HAP-1 (cell line): Measurements from ENCODE around the gene HPSE2.
A peak's percentile ranks its signal among the peaks of the same experiment; 100 is the strongest.
"Not testable (repeated sequence)": the region's sequence is repeated elsewhere in the genome, so short reads cannot be mapped to it uniquely, and the experiment has no call there.

Source experiments
- DNase-seq, 2 experiments: peaks; one replicate each; pipeline ENCODE4 v3.0.0-alpha.2; 2016 to 2020; ENCODE audit warnings: low spot score in 2 of 2
- H3K27me3 ChIP-seq: fragments of 250-450 bp; sonication (Bioruptor Pico); 2 replicates; pipeline ENCODE4 v1.5.1; 2020; ENCODE audit warnings: low read depth, mild to moderate bottlenecking, moderate library complexity
- H3K36me3 ChIP-seq: fragments of 250-450 bp; sonication (Bioruptor Pico); replicated peaks from 2 replicates; pipeline ENCODE4 v1.5.1; 2020; ENCODE audit warnings: mild to moderate bottlenecking
- H3K4me1 ChIP-seq: fragments of 250-450 bp; sonication (Bioruptor Pico); 2 replicates; pipeline ENCODE4 v1.5.1; 2020; ENCODE audit warnings: mild to moderate bottlenecking
- H3K4me3 ChIP-seq: fragments of 250-450 bp; sonication (Bioruptor Pico); 2 replicates; pipeline ENCODE4 v1.5.1; 2020; ENCODE audit warnings: mild to moderate bottlenecking, moderate library complexity
- H3K9me3 ChIP-seq: fragments of 250-450 bp; sonication (Bioruptor Pico); 2 replicates; pipeline ENCODE4 v1.5.1; 2020; ENCODE audit warnings: mild to moderate bottlenecking, moderate library complexity
- in situ Hi-C: fragments of 300-500 bp; cut with MboI; formaldehyde crosslinking; loops from 3 replicates; pipeline ENCODE4 v1.14.3; 2020; ENCODE audit warnings: low sequenced_read_pairs, inconsistent platforms, mixed read lengths

The HPSE2 gene

DNA sequence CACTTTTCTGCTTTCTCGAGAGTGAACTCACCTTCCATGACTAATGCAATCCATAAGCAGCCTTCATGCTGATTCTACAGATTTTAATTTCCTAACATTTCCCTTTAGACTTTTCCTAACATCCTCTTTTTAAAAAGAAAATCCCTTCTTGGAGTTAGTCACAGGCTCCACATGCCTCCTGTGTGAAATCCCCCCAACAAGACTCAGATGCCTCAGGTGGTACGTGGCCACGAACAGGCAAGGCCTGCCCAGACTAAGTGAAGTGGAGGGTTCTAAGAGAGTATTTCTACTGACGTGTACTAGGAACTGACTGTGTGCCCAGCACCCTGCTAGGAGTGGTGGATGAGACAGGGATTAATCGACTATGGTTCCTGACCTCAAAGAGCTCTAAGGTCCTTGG lies 663.1 kb downstream of the HPSE2 start:
- H3K36me3 ChIP-seq, result no peaks in the 10 kb centered on the region
- no peaks in the 10 kb centered on the region for H3K9me3 ChIP-seq
- in situ Hi-C loops, result no loop called here
- DNase-seq, result no peak
- no peaks in the 10 kb centered on the region for H3K4me1 ChIP-seq
- no peaks in the 10 kb centered on the region; the same call in 1 of the 2 replicates for H3K27me3 ChIP-seq
- H3K4me3 ChIP-seq, result no peak overlapping the region

DNA sequence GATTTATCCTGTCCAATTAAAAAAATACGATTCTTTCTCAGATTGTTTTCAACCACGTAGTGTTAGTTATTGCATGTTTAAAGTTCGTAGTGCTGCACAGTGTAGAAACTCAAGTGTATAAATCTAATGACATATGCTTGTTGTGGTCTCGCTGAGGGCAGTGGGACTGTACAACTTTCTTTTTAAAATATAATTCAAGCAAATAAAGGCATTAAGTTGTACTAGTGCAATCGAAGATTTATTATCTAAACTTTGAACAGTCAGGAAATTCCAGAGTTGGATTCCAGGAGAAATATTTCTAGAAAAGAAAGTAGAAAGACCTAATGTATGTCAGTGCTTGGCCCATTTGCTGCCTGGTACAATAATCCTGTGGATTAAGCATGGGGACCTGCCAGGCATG lies 664.8 kb downstream of the HPSE2 start:
- no peaks in the 10 kb centered on the region for H3K4me1 ChIP-seq
- in situ Hi-C loops, result no loop called here
- DNase-seq, result no peak
- no peaks in the 10 kb centered on the region; the same call in 1 of the 2 replicates for H3K27me3 ChIP-seq
- H3K36me3 ChIP-seq, result no peaks in the 10 kb centered on the region
- H3K4me3 ChIP-seq, result no peak overlapping the region
- H3K9me3 ChIP-seq, result no peaks in the 10 kb centered on the region

DNA sequence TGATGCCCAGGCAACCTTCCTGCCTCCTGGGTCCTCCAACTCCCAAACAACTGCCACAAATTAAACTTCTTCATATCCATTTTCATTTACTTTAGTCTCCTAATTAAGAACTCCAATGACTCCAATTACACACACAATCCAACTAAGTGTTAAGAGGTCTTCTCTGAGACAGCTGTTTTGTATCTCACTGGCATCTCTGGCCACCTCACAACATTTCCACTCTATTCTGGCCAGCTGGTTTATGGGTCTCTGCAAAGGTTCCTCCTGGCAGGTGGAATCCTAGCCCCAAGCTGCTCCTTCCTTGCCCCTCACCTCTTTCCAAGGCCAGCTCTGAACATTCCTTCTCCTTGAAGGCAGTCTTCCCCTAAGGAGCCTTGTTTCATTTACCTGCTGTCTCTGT lies 665.8 kb downstream of the HPSE2 start:
- Histone ChIP-seq H3K27me3 (no peaks in the 10 kb centered on the region; the same call in 1 of the 2 replicates), H3K36me3 (no peaks in the 10 kb centered on the region), H3K9me3 (no peaks in the 10 kb centered on the region), H3K4me1 (no peaks in the 10 kb centered on the region), H3K4me3 (no peak overlapping the region)
- in situ Hi-C loops, result no loop called here
- no peak for DNase-seq

DNA sequence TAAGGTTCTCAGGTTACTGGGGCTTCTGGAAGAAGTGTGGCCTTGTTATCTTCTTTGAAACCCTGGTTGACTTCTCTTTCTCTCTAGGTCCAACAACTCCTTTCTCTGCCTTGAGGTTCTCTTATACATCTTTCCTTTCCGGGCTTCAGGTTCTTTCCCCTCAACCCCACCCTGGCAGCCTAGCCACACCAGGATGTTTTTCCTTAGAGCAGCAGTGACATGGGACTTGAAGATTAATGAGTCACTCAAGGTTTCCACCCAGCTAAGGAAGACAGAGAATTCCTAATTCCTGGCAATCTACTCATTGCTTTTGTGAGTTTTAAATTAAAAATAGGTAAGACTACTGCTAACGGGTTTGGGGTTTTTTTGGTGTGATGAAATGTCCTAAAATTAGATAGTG lies 667.1 kb downstream of the HPSE2 start:
- no peaks in the 10 kb centered on the region for H3K4me1 ChIP-seq
- H3K4me3 ChIP-seq, result no peak overlapping the region
- DNase-seq, result no peak
- H3K27me3 ChIP-seq, result no peaks in the 10 kb centered on the region; the same call in 1 of the 2 replicates
- no peaks in the 10 kb centered on the region for H3K9me3 ChIP-seq
- in situ Hi-C loops, result no loop called here
- no peaks in the 10 kb centered on the region for H3K36me3 ChIP-seq

DNA sequence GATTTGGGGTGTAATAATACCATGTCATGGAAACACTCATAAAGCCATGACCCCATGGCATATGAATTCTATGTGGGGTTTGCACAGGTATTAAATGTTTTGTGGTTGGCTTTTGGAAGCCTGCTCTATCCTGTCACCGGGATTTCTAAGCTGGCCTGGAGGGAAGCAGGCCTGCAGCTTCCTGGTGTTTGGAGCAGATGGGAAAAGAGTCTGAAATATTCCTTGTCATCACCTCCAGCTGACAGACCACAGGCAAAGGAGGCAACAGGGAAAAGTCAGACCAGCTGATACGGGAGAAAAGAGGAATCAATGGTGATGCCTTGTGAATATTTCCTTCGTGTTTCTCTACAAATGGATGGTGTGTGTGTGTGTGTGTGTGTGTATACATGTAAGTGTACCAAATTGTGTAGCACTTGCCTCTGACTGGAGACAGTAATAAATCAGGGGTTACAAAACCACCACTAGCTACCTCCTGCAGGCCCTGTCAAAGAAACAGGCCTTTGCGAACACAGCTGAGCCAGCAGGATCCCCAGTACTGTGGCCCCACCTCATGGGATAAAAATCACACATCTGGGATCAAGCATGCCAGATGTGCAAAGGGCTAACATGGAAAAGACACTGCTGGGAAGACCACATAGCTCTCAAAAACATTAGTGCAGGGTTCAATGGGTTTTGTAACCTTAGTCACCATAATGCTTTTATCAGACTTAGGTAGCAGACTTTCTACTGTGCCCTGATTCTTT lies 668.1 kb downstream of the HPSE2 start:
- no peak for DNase-seq
- H3K4me1 ChIP-seq, result no peaks in the 10 kb centered on the region
- no peaks in the 10 kb centered on the region for H3K9me3 ChIP-seq
- no peaks in the 10 kb centered on the region for H3K36me3 ChIP-seq
- in situ Hi-C loops, result no loop called here
- no peak overlapping the region for H3K4me3 ChIP-seq
- no peaks in the 10 kb centered on the region; the same call in 1 of the 2 replicates for H3K27me3 ChIP-seq

DNA sequence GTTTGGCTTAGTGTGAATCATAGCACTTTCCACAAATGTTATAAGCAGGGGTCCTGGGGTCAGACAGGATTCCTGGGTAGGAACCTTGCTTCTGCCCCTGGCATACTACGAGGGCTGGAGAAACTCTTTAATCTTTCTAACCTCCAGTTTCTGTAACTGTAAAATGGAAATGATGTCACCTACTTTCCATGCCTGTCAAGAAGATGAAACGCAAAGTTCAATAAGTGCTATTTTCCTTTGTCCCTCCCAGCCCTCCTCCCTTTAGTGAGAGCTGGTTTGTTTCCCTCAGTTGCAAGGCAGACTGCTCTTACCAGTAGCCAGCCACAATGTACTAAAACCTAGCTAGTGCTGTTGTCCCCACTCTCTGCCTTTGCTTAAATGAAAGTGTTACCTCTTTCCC lies 671.8 kb downstream of the HPSE2 start:
- no peak overlapping the region for H3K4me3 ChIP-seq
- in situ Hi-C loops, result no loop called here

DNA sequence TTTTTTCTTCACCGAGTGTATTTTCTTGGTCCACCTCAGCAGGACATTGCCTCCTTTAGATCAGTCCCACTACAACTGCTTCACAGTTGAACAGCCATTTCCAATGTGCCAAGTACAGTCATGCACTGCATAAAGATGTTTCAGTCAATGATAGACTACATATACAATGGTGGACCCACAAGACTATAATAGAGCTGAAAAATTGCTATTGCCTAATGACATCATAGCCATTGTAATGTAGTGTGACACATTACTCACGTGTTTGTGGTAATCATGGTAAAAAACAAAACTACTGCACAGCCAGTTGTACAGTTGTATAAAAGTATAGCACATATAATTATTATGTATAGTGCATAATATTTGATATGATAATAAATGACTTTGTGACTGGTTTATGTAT lies 675.1 kb downstream of the HPSE2 start:
- in situ Hi-C loops, result no loop called here
- no peaks in the 10 kb centered on the region for H3K9me3 ChIP-seq
- H3K27me3 ChIP-seq, result no peaks in the 10 kb centered on the region
- H3K4me3 ChIP-seq, result no peak overlapping the region
- H3K4me1 ChIP-seq, result no peaks in the 10 kb centered on the region
- DNase-seq, result no peak
- H3K36me3 ChIP-seq, result no peaks in the 10 kb centered on the region

More for the DNA sequence above, 671.8 kb downstream of the HPSE2 start:
- Histone ChIP-seq H3K36me3 (no peaks in the 10 kb centered on the region), H3K27me3 (no peaks in the 10 kb centered on the region), H3K9me3 (no peaks in the 10 kb centered on the region), H3K4me1 (no peaks in the 10 kb centered on the region)
- DNase-seq, result no peak

DNA sequence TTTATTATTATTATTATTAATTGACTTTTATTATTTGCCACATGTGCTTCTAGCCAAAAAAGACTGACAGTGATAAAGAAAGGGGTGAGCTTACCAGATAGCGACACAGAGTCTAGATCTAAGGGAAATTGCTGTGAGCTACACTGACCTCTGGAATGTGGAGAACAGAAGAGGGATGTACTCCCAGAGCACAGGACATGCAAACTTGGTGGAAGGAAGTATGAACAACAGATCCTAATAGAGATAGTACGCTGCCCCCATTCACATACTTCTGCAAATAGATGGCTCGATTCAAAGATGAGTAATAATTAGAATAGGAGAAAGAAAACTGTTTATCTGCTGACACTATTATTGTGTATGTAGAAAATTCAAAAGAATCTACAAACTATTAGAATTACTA lies 679.6 kb downstream of the HPSE2 start:
- Histone ChIP-seq H3K9me3 (no peaks in the 10 kb centered on the region), H3K36me3 (no peaks in the 10 kb centered on the region), H3K4me3 (no peak overlapping the region), H3K4me1 (no peaks in the 10 kb centered on the region), H3K27me3 (no peaks in the 10 kb centered on the region)
- no peak for DNase-seq
- in situ Hi-C loops, result no loop called here

DNA sequence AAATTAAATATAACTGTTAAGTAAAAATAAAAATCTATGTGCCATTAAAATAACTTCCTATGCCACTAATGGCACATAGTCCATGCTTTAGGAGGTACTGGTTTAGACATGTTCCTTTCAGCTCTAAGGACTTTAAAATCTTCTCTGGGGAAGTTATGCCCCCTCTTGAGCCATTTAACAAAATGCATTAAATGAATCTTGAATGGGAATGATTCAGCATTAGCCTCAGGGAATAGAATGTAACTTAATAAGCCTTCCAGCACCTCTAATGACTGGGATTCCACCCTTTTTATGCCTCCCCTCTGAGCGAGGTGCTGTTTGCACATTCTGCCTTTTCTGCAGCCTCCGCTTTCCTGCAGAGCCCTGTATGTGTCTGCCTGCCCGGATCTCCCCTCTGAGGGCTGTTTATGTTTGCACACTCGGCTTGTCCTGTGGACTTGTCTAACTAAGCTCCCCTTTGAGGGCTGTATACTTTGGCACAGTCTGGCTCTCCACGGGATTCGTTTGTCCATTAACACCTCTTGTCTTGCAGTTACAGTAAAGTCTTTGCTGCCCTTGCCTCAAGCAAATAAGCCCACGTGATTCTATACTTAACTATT lies 680.5 kb downstream of the HPSE2 start:
- H3K9me3 ChIP-seq, result no peaks in the 10 kb centered on the region
- H3K4me3 ChIP-seq, result no peak overlapping the region
- H3K36me3 ChIP-seq, result no peaks in the 10 kb centered on the region
- in situ Hi-C loops, result no loop called here
- DNase-seq, result peak; percentile 30 to 55
- no peaks in the 10 kb centered on the region for H3K4me1 ChIP-seq
- H3K27me3 ChIP-seq, result no peaks in the 10 kb centered on the region

DNA sequence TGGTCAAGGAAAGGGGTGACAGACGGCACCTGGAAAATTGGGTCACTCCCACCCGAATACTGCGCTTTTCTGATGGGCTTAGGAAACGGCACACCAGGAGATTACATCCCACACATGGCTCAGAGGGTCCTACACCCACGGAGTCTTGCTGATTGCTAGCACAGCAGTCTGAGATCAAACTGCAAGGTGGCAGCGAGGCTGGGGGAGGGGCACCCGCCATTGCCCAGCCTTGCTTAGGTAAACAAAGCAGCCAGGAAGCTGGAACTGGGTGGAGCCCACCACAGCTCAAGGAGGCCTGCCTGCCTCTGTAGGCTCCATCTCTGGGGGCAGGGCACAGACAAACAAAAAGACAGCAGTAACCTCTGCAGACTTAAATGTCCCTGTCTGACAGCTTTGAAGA lies 694.1 kb downstream of the HPSE2 start:
- in situ Hi-C loops, H3K27me3 ChIP-seq, H3K4me3 ChIP-seq, H3K9me3 ChIP-seq, H3K36me3 ChIP-seq, H3K4me1 ChIP-seq: not testable (repeated sequence)
- DNase-seq, result peak in 1 of 2 experiments; percentile 17

DNA sequence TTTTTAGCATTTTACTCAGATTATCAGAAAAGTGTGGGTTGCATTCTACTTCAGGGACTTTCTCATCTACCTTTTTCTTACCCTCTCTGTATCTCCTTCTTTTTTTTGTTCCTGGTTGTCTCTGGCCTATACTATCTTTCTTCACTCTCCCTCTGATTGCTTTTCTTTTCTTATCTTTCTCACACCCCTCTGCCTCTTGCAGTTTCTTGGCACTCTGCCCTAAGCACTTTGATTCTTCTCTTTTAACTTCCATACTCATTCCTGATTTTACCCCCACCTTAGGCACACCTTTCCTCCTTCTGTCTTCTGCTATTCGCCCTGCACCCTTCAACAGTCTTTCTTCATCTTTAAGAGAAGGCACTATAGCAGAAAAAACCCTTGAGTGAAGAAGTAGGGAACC lies 696.1 kb downstream of the HPSE2 start:
- no peaks in the 10 kb centered on the region for H3K9me3 ChIP-seq
- no peak for DNase-seq
- H3K36me3 ChIP-seq, result no peaks in the 10 kb centered on the region
- H3K27me3 ChIP-seq, result no peaks in the 10 kb centered on the region
- H3K4me3 ChIP-seq, result no peak overlapping the region
- H3K4me1 ChIP-seq, result no peaks in the 10 kb centered on the region
- in situ Hi-C loops, result no loop called here

DNA sequence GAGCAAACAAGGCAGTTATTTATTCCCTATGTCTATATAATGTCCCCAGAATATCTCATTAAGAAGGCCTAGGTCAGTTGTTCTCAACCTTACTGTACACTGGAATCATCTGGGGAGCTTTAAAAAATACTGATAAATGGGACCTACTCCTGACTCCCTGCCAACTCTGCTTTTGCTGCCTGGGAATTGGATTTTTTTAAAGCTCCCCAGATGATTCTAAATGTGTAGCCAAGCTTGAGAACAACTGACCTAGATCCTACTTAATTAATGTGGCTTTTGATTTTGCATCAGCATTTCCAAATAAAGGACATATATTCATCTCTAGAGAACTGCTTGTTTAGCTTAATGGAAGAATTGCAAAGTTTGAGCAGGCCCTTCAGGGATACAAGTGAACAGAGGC lies 697.2 kb downstream of the HPSE2 start:
- in situ Hi-C loops, result no loop called here
- no peaks in the 10 kb centered on the region for H3K36me3 ChIP-seq
- no peaks in the 10 kb centered on the region for H3K9me3 ChIP-seq
- no peak overlapping the region for H3K4me3 ChIP-seq
- H3K4me1 ChIP-seq, result no peaks in the 10 kb centered on the region
- DNase-seq, result no peak
- H3K27me3 ChIP-seq, result no peaks in the 10 kb centered on the region

DNA sequence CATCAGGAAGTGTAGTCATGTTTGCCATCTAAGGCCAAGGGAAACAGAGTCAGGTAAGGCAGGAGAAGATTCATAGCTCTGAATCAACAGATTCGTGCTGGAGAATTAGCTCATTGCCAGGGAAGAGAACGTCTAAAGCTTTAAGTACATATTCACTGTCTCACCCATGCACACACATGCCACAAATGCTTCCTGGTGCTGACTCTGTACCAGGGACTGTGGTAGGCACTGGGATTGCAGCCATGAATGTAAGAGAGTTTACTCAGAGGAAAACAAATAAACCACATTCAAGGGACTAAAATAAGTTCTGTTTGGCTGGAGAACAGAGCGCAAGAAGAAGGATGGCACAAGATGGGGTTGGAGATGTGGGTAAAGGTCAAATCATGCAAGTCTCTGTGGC lies 699.1 kb downstream of the HPSE2 start:
- Histone ChIP-seq H3K9me3 (no peaks in the 10 kb centered on the region), H3K4me1 (no peaks in the 10 kb centered on the region), H3K36me3 (no peaks in the 10 kb centered on the region), H3K4me3 (no peak overlapping the region), H3K27me3 (no peaks in the 10 kb centered on the region; the same call in 1 of the 2 replicates)
- in situ Hi-C loops, result no loop called here
- DNase-seq, result no peak

DNA sequence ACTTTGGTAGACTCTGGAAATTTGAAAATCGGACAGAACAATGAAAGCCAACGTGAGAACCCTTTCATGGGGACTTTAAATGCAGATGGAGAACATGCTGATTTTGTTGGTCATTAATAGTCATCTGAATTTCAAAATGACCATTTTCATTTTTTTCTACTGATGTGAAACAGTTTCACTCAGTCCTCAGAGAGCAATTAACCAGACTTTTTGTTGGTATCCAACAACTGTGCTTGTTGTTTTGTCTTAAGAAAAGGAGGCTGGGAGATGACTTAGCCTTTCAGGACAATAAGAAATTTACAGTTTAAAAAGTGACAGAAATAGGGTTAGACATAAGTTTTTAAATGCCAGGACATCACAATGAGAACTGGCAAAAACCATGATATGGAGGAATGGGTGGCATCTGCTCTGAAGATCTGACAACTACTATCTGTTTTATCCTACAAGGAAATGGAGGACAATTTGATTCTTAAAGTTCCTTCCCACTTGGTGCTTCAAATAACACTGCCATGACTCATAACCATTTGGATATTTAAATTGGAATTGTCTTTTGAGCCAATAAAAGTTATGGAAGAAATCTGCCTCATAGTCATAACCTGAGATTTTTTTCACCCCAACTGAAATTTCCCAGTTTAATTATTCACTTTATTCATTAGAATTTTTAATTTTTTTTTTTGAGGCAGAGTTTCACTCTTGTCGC lies 701.8 kb downstream of the HPSE2 start:
- H3K36me3 ChIP-seq, result no peaks in the 10 kb centered on the region
- no peaks in the 10 kb centered on the region for H3K4me1 ChIP-seq
- H3K27me3 ChIP-seq, result no peaks in the 10 kb centered on the region; the same call in 1 of the 2 replicates
- no peak overlapping the region for H3K4me3 ChIP-seq
- in situ Hi-C loops, result no loop called here
- no peak for DNase-seq
- H3K9me3 ChIP-seq, result no peaks in the 10 kb centered on the region
